ENCODE results near the gene PRUNE2.

DNA sequence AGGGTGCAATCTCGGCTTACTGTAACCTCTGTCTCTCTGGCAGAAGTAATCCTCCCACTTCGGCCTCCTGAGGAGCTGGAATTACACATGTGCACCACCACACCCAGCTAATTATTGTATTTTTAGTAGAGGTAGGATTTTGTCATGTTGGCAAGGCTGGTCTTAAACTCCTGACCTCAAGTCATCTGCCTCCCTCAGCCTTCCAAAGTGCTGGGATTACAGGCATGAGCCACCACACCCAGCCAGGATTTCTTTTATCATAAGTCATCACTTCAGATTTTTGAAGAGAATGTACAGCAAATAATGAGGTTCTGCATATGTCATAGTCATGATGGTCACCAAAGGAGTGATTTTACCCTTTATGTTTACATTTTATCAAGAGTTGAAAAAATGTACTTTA, 338.8 kb downstream of the PRUNE2 start:
- TF ChIP-seq POLR2A (IDR thresholded peaks at IDR 0.05) (no peak), CTCF (IDR thresholded peaks at IDR 0.05) (no peak)
